Suppressor macrophage (primary cell): ENCODE measurements around the gene SMIM44.
A peak's percentile ranks its signal among the peaks of the same experiment; 100 is the strongest.
"Not testable (repeated sequence)": the region's sequence is repeated elsewhere in the genome, so short reads cannot be mapped to it uniquely, and the experiment has no call there.

ENCODE experiments used
- DNase-seq, 4 experiments: peaks; one replicate each; pipeline ENCODE4 v3.0.0-alpha.2; 2020 to 2022

Gene SMIM44

DNA sequence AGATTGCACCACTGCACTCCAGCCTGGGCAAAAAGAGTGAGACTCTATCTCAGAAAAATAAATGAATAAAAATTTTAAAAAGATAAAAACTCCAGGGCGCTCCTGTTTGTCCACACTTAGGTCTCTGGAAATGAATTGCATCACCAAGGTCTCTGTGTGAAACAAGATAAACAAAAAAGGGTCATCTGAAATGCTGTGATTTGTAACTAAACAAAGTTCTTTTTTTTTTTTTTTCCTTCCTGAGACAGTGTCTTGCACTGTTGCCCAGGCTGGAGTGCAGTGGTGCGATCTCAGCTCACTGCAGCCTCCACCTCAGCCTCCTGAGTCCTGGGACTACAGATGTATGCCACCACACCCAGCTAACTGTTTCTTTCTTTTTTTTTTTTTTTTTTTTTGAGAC, 34.4 kb upstream of the SMIM44 start:
- DNase-seq, result no peak

DNA sequence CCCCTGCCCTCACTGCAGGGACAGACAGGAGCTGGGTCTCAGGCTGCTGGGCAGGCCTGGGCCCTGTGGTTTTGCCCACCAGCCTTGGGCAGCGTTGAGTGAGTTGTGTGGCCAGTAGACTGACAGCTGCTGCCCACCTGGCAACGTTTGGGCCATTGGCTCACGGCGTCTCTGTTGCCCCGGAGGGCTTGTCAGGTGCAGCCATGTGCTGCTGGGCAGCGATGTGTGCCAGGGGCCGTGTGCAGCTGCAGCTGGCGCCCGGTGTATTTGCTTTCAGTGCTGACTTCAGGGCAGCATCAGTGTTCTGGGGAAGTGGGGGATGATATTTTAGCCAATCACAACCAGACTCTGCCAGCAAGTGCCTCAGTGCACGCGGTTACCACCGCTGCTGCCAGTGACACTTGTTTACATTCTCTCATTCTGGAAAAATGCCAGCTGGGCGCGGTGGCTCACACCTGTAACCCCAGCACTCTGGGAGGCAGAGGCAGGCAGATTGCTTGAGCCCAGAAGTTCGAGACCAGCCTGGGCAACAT, 33.5 kb upstream of the SMIM44 start:
- no peak for DNase-seq

DNA sequence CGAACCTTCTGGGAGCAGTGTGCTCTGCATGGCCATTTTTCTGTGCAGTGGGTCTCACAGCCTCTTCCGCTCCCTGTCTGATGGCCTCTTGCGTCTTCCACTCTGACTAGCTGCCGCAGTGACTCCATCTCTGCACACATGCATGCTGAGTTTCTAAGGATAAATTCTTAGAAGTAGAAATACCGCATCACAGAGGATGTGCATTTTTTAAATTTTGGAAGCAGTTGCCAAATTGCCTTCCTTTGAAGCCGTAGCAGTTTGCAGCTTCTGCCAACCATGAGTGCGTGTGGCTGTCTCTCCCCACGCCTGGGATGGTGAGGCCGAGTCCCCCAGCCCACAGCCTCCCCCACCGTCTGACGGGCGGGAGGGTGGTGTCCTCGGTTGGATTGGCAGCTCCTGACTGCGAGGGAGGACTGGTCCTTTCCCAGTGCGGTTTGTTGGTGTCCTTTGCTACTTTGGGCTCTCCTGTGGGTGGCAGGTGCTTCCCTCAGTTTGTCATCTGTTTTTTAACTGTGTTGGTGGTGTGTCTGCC, 32.7 kb upstream of the SMIM44 start:
- DNase-seq, result no peak

- DNase-seq, result no peak
These were observed 31.7 kb upstream of the SMIM44 start for GRCh38 chr19:3514930-3515329.

DNA sequence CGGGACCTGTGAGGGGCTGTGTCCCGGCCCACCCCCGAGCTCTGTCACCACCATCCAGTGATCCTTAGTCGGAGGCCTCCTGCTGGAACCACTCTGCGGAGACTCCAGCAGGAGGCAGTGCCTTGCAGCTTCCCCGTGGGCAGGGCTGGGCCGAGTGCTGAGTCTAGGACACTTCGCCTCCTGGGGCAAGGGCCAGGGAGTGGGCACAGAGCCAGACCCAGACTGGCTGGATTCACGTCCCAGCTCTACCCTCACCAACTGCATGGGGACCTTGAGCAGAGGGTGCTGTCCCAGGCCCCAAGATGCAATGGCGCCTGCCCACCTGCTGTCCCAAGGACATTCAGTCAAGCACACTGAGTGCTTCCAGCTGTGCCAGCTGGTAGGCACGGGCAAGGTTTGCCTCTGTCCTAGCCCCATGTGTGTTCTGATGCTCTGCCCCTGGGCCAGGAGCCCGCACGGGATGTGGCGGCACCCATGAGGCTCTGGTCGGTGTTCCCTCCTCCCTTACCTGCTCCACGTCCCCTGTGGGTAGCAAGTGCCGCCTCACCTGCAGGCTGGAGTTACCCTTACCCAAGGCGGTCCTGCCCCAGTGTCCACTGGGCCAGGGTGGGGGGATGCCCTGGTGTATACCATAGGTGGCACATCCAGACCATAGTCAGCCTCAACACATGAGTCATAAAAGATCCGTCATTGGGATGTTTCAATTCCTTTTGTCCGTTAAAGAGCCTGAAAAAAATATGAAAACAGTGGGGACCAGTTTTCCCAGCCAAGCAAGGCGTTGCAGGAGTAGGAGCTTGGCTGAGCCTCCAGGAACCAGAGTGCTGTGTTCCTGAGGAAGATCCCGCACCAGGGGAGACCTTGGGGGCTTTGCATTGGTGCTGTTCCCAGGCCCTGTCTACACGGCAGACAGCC, 30.2 kb upstream of the SMIM44 start:
- DNase-seq, result no peak

DNA sequence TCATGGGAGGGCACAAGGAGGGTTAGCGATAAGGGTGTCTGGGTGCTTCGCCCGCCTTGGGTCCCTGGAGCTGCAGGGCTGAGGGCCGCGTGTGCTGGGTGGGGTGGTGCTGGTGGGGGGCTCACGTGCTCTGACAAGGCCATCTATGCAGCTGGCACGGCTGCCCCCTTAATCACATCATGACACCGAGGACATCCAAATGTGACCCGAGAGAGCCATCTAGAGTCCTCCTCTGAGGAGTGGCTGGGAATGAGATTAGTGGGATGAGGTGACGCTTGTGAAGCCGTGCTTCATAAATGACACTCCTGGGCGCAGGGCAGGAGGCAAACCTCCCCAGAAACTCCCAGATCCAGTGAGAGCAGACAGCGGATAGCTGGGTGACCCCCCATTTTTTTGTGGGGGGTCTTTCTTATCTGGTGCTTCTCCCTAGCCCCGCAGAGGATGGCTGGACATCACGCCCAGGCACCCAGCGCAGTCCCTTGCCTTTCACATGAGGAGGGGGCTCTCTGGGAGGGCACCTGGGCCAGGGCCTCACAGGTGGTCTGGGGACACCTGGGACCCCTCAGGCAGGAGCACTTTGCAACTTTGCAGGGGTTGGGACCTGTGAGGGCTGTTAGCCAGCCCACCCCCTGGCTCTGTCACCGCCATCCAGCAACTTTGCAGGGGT, 29.5 kb upstream of the SMIM44 start:
- no peak for DNase-seq

- DNase-seq, result no peak
These were observed 28.4 kb upstream of the SMIM44 start for GRCh38 chr19:3511506-3512251.

DNA sequence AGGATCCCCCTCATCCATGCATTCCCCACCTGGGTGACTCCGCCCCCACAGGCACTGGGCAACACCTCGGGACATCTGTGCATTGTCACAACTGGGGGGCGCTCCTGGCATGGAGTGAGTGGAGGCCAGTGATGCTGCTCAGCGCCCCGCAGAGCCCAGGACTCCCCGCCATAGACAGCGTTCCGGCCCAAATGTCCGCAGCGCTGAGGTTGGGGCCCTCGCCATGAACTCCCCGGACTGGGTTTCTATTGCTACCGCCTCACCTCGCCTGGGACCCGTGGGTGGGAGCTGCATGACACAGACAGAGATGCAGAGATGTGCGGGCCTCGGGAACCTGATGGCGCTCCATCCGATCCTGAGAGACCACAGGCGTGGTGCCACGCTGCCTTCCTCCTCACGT, 27.5 kb upstream of the SMIM44 start:
- DNase-seq, result no peak

GRCh38 chr19:3509566-3509989, 26.3 kb upstream of the SMIM44 start:
- DNase-seq, result no peak

- DNase-seq, result no peak
These were observed 25.7 kb upstream of the SMIM44 start for GRCh38 chr19:3508771-3509535.

DNA sequence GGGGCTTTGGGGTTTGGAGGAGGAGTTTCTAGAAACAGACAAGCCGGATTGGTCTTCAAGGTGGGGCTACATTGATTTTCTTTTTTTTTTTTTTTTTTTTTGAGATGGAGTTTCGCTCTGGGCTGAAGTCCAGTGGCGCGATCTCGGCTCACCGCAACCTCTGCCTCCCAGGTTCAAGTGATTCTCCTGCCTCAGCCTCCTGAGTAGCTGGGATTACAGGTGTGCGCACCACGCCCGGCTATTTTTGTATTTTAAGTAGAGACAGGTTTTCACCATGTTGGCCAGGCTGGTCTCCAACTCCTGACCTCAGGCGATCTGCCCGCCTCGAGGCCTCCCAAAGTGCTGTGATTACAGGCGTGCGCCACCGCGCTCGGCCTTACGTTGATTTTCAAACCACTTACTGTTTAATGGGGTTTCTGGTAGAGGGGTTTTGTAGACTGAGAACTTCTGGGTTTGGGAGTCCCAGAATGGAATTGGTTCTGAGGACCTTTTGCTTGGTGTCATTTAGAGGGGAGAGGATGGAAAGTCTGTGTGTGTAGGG, 24.9 kb upstream of the SMIM44 start:
- not testable (repeated sequence) for DNase-seq

DNA sequence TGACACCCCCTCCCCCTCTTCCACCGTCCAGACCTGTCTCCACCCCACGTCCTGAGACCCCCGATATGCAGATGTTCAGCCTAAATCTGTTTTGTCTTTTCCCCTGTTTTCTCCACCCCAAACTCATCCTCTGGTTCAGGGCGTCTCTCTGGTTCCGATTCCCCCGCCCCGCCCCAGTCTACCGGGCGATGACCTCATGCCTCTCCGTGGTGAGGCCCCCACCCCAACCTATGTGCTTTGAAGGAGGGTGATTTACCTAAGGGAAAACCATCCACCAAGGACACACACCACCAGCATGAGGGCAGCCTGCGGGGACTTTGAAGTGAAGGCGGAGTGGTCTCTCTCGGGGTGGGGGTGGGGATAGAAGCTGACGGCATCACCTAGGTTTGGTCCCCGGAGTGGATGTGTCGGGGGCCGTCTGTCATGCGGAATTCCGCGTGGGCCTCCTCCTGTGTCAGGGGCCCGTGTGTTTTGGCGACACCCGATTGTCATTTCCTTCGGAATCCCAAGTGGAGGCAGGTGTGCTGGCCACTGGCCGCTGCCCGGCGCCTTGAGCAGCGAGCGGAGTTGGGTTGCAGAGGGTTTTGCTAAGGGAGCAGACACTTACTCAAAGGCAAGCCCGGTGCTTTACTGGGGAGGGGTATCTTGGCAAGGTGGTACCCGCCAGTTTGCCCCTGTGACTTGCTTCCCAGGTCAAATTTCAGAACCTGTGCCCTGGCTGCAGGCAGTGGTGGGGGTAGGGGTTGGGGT, 24.3 kb upstream of the SMIM44 start:
- no peak for DNase-seq

GRCh38 chr19:3506384-3507340, 23.4 kb upstream of the SMIM44 start:
- peak in 3 of 4 experiments; percentile 30 to 47 (median 37) for DNase-seq

GRCh38 chr19:3505598-3506383, 22.6 kb upstream of the SMIM44 start, which contains the start of gene FZR1:
Gene FZR1 (plus strand): TSS chr19:3506311. CDS start chr19:3522990, 16,679 bp downstream.
- peak; percentile 100 for DNase-seq

- no peak for DNase-seq
These were observed 21.5 kb upstream of the SMIM44 start for GRCh38 chr19:3504735-3505134.

DNA sequence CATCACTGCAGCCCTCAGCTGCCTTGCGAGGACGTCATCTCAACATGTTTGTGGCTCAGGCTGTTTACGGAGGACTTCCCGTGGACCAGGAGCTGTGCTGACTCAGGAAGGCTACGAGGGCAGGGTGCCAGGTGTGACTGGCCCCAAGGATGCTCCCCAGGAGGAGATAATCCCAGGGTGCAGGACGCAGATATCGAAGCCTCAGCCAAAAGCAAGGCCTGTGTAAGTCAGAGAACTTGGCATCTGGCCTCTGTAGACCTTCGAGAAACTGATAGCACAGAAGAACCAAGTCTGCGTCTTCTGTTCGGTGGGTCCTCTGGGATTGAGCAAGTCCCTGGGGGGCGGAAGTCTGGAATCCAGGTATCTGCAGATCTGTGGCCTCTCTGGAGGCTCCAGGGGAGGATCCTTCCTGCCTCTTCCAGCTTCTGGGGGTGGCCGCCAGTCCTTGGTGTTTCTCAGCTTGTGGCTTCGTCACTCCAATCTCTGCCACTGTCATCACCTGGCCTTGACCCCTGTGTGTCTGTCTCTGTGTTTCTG, 19.9 kb upstream of the SMIM44 start:
- DNase-seq, result no peak

DNA sequence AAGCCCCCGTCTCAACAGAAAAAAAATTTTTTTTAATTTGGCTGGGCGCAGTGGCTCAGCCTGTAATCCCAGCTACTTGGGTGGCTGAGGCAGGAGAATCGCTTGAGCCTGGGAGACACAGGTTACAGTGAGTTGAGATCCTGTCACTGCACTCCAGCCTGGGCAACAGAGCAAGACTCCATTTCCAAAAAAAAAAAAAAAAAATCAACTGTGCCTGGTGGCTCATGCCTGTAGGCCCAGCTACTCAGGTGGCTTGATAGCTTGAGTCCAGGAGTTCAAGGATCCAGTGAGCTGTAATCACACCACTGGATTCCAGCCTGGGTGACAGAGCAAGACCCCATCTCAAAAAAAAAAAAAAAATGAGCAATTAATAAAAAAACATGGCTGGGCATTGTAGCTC, 18.5 kb upstream of the SMIM44 start:
- no peak for DNase-seq

DNA sequence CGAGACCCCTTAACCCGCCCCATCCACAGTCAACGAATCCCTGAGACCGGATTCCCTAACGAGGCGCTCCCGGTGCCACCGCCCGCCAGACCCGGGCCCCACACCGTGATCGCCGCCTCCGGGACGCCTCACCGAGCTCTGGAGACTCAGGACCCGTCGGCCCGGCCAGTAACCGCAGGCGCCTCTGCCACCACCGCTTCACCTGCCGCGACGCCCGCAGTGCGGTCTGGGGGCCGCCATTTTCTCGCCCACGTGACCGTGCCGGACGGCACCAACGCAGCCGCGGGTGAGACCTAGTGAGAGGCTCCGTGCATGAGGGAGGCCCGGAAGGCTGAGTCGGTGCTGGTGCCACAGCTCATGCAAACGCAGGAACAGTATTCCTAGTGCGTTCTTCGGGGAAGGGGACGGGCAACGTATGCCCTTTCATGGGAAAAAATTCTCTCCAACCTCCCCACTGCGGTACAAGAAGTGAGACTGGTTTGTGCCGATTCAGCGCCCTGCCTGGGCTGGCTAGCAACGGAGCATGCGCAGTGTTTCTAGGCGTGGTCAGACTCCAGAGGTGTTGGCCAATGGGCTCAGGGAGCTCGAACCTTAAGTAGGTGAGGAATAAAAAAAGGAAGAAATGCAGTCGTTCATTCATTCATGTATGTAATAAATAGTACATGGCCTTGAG, 17.3 kb upstream of the SMIM44 start, which contains the start of gene DOHH:
Gene DOHH, minus strand, starts transcription at position 246 of the 673 bp plus-strand sequence. CDS start 3,860 bp downstream, outside the sequence.
- DNase-seq, result peak; percentile 96 to 98 (median 96)
